GM23248 (cell line): ENCODE data around the gene ZFAND3.

Source experiments
- EZH2 ChIP-seq: fragments of 200-600 bp; sonication (generic); IDR thresholded peaks from 2 replicates; pipeline ENCODE4 v1.6.1; 2018; ENCODE audit warnings: antibody characterized with exemption, mild to moderate bottlenecking; ENCODE audit not compliant: insufficient read depth, poor library complexity, severe bottlenecking
- EZH2phosphoT487 ChIP-seq: fragments of 200-600 bp; sonication (generic); IDR thresholded peaks from 2 replicates; pipeline ENCODE4 v1.6.1; 2018; ENCODE audit warnings: antibody characterized with exemption, moderate library complexity, mild to moderate bottlenecking, low read depth; ENCODE audit not compliant: insufficient read depth

DNA sequence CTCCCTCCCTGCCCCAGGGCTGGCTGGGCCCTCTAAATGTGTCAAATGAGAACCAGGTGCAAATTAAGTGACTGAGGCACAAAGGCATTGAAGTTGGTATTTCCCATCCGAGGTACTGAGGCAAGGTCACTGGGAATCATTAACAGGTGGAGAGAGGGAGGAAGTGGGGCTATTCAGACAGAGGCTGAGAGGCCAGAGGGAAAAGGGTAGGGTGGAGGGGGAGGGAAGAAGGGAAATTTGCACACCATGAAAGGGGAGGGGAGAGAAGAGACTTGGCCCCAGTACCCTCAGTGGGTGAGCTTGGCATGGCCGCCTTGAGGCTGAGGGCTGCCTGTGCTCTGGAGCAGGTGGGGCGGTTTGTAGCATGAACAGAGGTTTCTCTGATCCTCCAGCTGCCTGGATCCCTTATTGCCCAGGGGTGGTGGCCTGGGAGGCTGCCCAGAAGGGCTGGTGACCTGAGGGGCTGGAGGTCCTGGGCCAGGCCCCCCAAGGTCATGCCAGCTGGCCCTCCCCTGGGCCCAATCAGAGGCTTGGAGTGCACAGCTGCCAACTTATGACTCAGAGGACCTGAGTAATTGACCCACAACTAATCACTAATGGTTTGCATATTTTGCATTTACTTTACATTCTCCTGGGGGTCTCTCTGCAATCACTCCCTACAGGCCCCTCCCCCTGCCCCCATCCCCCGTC, 40.3 kb upstream of the ZFAND3 start:
- TF ChIP-seq EZH2 (no peak), EZH2phosphoT487 (no peak)
